Omental fat pad (tissue), 4 donors: ENCODE data around the gene ZNF654. TPM values are rescaled to one million over a fixed set of nuclear protein-coding genes. Genes with fewer than 3 reads are reported as not detected.
A peak's percentile ranks its signal among the peaks of the same experiment; 100 is the strongest.

Experiments
- ATAC-seq: fragments of 150-250 bp; one replicate; pipeline ENCODE4 v1.9.1; 2016; ENCODE audit warnings: mild to moderate bottlenecking, moderate library complexity; ENCODE audit not compliant: low FRiP score
- DNase-seq: peaks from one replicate; pipeline ENCODE4 v3.0.0-alpha.2; 2019; ENCODE audit warnings: low spot score
- CTCF ChIP-seq, 3 donors: fragments of 450-650 bp; IDR thresholded peaks; one replicate each; pipeline ENCODE4 v1.5.1; 2016 to 2017; ENCODE audit warnings: antibody characterized with exemption in 3 of 3, mild to moderate bottlenecking in 3 of 3, moderate library complexity in 2 of 3
- total RNA-seq, 4 donors: library from RNA; depleted of rRNA; stranded (reverse); fragments of >200 nt; gene quantifications; one replicate each; pipeline ENCODE4 v1.1.0, GENCODE V29; 2016

The ZNF654 gene
- total RNA-seq, 4 donors from 2014 or later = 12.5 to 19.2 (median 16.0) TPM

- DNase-seq (peak; percentile 67), ATAC-seq (peak; percentile 96)
- no peak for TF ChIP-seq CTCF (IDR thresholded peaks at IDR 0.05)
Measured at GRCh38 chr3:88149509-88150362, 90.7 kb downstream of the ZNF654 start, which contains the start of gene C3orf38. TSS of gene C3orf38 (plus strand) at chr3:88149959. CDS start at chr3:88150053, 94 bp downstream.

- TF ChIP-seq CTCF (IDR thresholded peaks at IDR 0.05) = no peak
- ATAC-seq = no peak
- no peak for DNase-seq
Measured at GRCh38 chr3:88150371-88150770, 91.3 kb downstream of the ZNF654 start.

- TF ChIP-seq CTCF (IDR thresholded peaks at IDR 0.05) = no peak
- DNase-seq = no peak
- ATAC-seq = no peak
Measured at GRCh38 chr3:88150806-88151205, 91.8 kb downstream of the ZNF654 start.

- no peak for TF ChIP-seq CTCF (IDR thresholded peaks at IDR 0.05)
- DNase-seq (no peak), ATAC-seq (no peak)
Measured at GRCh38 chr3:88151358-88151757, 92.3 kb downstream of the ZNF654 start.

- no peak for TF ChIP-seq CTCF (IDR thresholded peaks at IDR 0.05)
- DNase-seq (no peak), ATAC-seq (no peak)
Measured at GRCh38 chr3:88152841-88153240, 93.8 kb downstream of the ZNF654 start.

- DNase-seq = no peak
Measured at GRCh38 chr3:88166419-88166971, 107.4 kb downstream of the ZNF654 start.

More at GRCh38 chr3:88166419-88166971, 107.4 kb downstream of the ZNF654 start:
- no peak for TF ChIP-seq CTCF (IDR thresholded peaks at IDR 0.05)
- no peak for ATAC-seq
